GM12873 (cell line): ENCODE results near the gene ZNF618.
A peak's percentile ranks its signal among the peaks of the same experiment; 100 is the strongest.

Experiments used
- CTCF ChIP-seq: IDR thresholded peaks from 2 replicates; pipeline ENCODE4 v1.5.1; 2012; ENCODE audit warnings: low read depth, mild to moderate bottlenecking, moderate library complexity, low read length, control low read depth; ENCODE audit not compliant: insufficient read depth; ENCODE audit errors: missing control alignments

Gene ZNF618

GRCh38 chr9:114080773-114081440 is 204.8 kb downstream of the ZNF618 start:
- no peak for TF ChIP-seq CTCF

GRCh38 chr9:114081441-114082016 is 205.4 kb downstream of the ZNF618 start:
- TF ChIP-seq CTCF: no peak

- TF ChIP-seq CTCF: peak; percentile 89
Observed at GRCh38 chr9:114082017-114082762, 206.1 kb downstream of the ZNF618 start.

GRCh38 chr9:114083666-114084065 is 207.6 kb downstream of the ZNF618 start:
- no peak for TF ChIP-seq CTCF

GRCh38 chr9:114084282-114085073 is 208.4 kb downstream of the ZNF618 start:
- TF ChIP-seq CTCF: no peak

GRCh38 chr9:114085387-114085789 is 209.3 kb downstream of the ZNF618 start:
- TF ChIP-seq CTCF: no peak

GRCh38 chr9:114086009-114086408 is 209.9 kb downstream of the ZNF618 start:
- no peak for TF ChIP-seq CTCF
